Measurements from ENCODE around the gene MGRN1. TPM values are rescaled to one million over a fixed set of nuclear protein-coding genes. Genes with fewer than 3 reads are reported as not detected.

The MGRN1 gene
- total and polyA plus RNA-seq, 3 experiments from 2014 or later: 6.4 to 69.7 (median 67.3) TPM

- peaks cover 18 to 33% (median 19%) of the 10 kb centered on the region in 3 donors for H3K4me1 Mint-ChIP-seq
- Histone ChIP-seq H3K4me1 (ENCODE audit: insufficient read depth, low read length) (peaks cover under 1% of the 10 kb centered on the region), H3K27ac (ENCODE audit: low read depth, low read length) (no peak overlapping the region), H3K36me3 (ENCODE audit: insufficient read depth, low read length) (no peaks in the 10 kb centered on the region), H3K27me3 (ENCODE audit: insufficient read depth, low read length, poor library complexity, severe bottlenecking) (no peaks in the 10 kb centered on the region), H3K9me3 (ENCODE audit: low read length) (no peaks in the 10 kb centered on the region), H3K4me3 (ENCODE audit: low read length) (no peak overlapping the region)
- H3K4me3 Mint-ChIP-seq: no peak overlapping the region
- ChIA-PET CTCF (interaction anchor here (1.4 kb wide), 1 partner anchor 11 kb away, joined by 6 read pairs; the partner anchor contains the start of gene MGRN1), POLR2A (interaction anchor here (0.7 kb wide), 1 partner anchor 11 kb away, joined by 11 read pairs; no protein-coding TSS in a partner anchor)
- H3K27me3 Mint-ChIP-seq: no peaks in the 10 kb centered on the region
- peaks cover 7 to 31% (median 9%) of the 10 kb centered on the region in 3 donors for H3K36me3 Mint-ChIP-seq
- H3K9me3 Mint-ChIP-seq: peaks cover 0 to 4% (median 0%) of the 10 kb centered on the region in 5 donors
- DNase-seq: no peak
- H3K27ac Mint-ChIP-seq: peak overlapping the region in 1 of 8 donors; percentile 88
Observed at GRCh38 chr16:4634768-4635167, 10.1 kb downstream of the MGRN1 start.

GRCh38 chr16:4636196-4636595, 11.6 kb downstream of the MGRN1 start:
- Histone ChIP-seq H3K27me3 (ENCODE audit: insufficient read depth, low read length, poor library complexity, severe bottlenecking) (no peaks in the 10 kb centered on the region), H3K27ac (ENCODE audit: low read depth, low read length) (no peak overlapping the region), H3K36me3 (ENCODE audit: insufficient read depth, low read length) (no peaks in the 10 kb centered on the region), H3K4me1 (ENCODE audit: insufficient read depth, low read length) (peaks cover 14% of the 10 kb centered on the region), H3K9me3 (ENCODE audit: low read length) (no peaks in the 10 kb centered on the region), H3K4me3 (ENCODE audit: low read length) (no peak overlapping the region)
- POLR2A ChIA-PET: no interaction called here
- Mint-ChIP-seq H3K27me3 (no peaks in the 10 kb centered on the region), H3K4me3 (no peak overlapping the region), H3K4me1 (peaks cover 25 to 43% (median 25%) of the 10 kb centered on the region in 3 donors), H3K27ac (peak overlapping the region in 3 of 8 donors; percentile 14 to 64 (median 46)), H3K36me3 (peaks cover 5 to 33% (median 6%) of the 10 kb centered on the region in 3 donors), H3K9me3 (peaks cover 0 to 3% (median 0%) of the 10 kb centered on the region in 5 donors)
- DNase-seq: no peak
- CTCF ChIA-PET: interaction anchor here (0.7 kb wide), 1 partner anchor 380 kb away, joined by 4 read pairs; no protein-coding TSS in a partner anchor

GRCh38 chr16:4637501-4638166, 13.0 kb downstream of the MGRN1 start:
- ChIA-PET POLR2A (no interaction called here), CTCF (interaction anchor here (0.6 to 1.5 kb wide), 3 partner anchors 13 to 139 kb away, joined by 3 to 5 read pairs (median 3); partner anchors contain the start of gene MGRN1)
- no peaks in the 10 kb centered on the region for H3K27me3 ChIP-seq (ENCODE audit: insufficient read depth, low read length, poor library complexity, severe bottlenecking)
- H3K9me3 ChIP-seq (ENCODE audit: low read length): no peaks in the 10 kb centered on the region
- H3K4me1 ChIP-seq (ENCODE audit: insufficient read depth, low read length): peaks cover 14% of the 10 kb centered on the region
- H3K4me3 ChIP-seq (ENCODE audit: low read length): no peak overlapping the region
- DNase-seq: no peak
- H3K4me3 Mint-ChIP-seq: no peak overlapping the region
- H3K27ac ChIP-seq (ENCODE audit: low read depth, low read length): no peak overlapping the region
- H3K4me1 Mint-ChIP-seq: peaks cover 21 to 43% (median 26%) of the 10 kb centered on the region in 3 donors
- H3K27me3 Mint-ChIP-seq: peaks cover 0 to under 1% of the 10 kb centered on the region in 2 donors
- H3K9me3 Mint-ChIP-seq: no peaks in the 10 kb centered on the region
- peak overlapping the region in 1 of 8 donors; percentile 51 for H3K27ac Mint-ChIP-seq
- peaks cover 0 to 29% (median 3%) of the 10 kb centered on the region in 3 donors for H3K36me3 Mint-ChIP-seq
- H3K36me3 ChIP-seq (ENCODE audit: insufficient read depth, low read length): no peaks in the 10 kb centered on the region

- DNase-seq: no peak
- Mint-ChIP-seq H3K27me3 (peaks cover 0 to 2% of the 10 kb centered on the region in 2 donors), H3K27ac (peak overlapping the region in 4 of 8 donors; percentile 21 to 87 (median 55)), H3K4me1 (peaks cover 21 to 38% (median 23%) of the 10 kb centered on the region in 3 donors), H3K36me3 (peaks cover 0 to 23% (median 0%) of the 10 kb centered on the region in 3 donors), H3K4me3 (no peak overlapping the region), H3K9me3 (no peaks in the 10 kb centered on the region)
- Histone ChIP-seq H3K9me3 (ENCODE audit: low read length) (no peaks in the 10 kb centered on the region), H3K4me3 (ENCODE audit: low read length) (no peak overlapping the region), H3K36me3 (ENCODE audit: insufficient read depth, low read length) (no peaks in the 10 kb centered on the region), H3K4me1 (ENCODE audit: insufficient read depth, low read length) (peaks cover 14% of the 10 kb centered on the region), H3K27me3 (ENCODE audit: insufficient read depth, low read length, poor library complexity, severe bottlenecking) (no peaks in the 10 kb centered on the region), H3K27ac (ENCODE audit: low read depth, low read length) (no peak overlapping the region)
- ChIA-PET POLR2A (no interaction called here), CTCF (interaction anchor here (1.5 kb wide), 1 partner anchor 16 kb away, joined by 4 read pairs; the partner anchor contains the start of gene MGRN1)
Observed at GRCh38 chr16:4639899-4640509, 15.4 kb downstream of the MGRN1 start.

- ChIA-PET CTCF (interaction anchor here (1.5 kb wide), 1 partner anchor 17 kb away, joined by 4 read pairs; the partner anchor contains the start of gene MGRN1), POLR2A (no interaction called here)
- Histone ChIP-seq H3K27me3 (ENCODE audit: insufficient read depth, low read length, poor library complexity, severe bottlenecking) (no peaks in the 10 kb centered on the region), H3K4me1 (ENCODE audit: insufficient read depth, low read length) (peaks cover 14% of the 10 kb centered on the region), H3K36me3 (ENCODE audit: insufficient read depth, low read length) (no peaks in the 10 kb centered on the region), H3K27ac (ENCODE audit: low read depth, low read length) (no peak overlapping the region), H3K9me3 (ENCODE audit: low read length) (no peaks in the 10 kb centered on the region), H3K4me3 (ENCODE audit: low read length) (no peak overlapping the region)
- H3K36me3 Mint-ChIP-seq: peaks cover 0 to 28% (median 2%) of the 10 kb centered on the region in 3 donors
- H3K4me1 Mint-ChIP-seq: peaks cover 21 to 44% (median 26%) of the 10 kb centered on the region in 3 donors
- peak overlapping the region in 1 of 7 donors; percentile 12 for H3K4me3 Mint-ChIP-seq
- H3K27ac Mint-ChIP-seq: peak overlapping the region in 6 of 8 donors; percentile 77 to 88 (median 84)
- H3K27me3 Mint-ChIP-seq: peaks cover 0 to 2% of the 10 kb centered on the region in 2 donors
- H3K9me3 Mint-ChIP-seq: no peaks in the 10 kb centered on the region
- DNase-seq: peak in 1 of 5 donors; percentile 6
Observed at GRCh38 chr16:4640572-4641305, 16.1 kb downstream of the MGRN1 start.

- Mint-ChIP-seq H3K27ac (peak overlapping the region in 5 of 8 donors; percentile 77 to 88 (median 82)), H3K4me1 (peaks cover 21 to 45% (median 24%) of the 10 kb centered on the region in 3 donors), H3K27me3 (peaks cover 0 to 2% of the 10 kb centered on the region in 2 donors), H3K9me3 (no peaks in the 10 kb centered on the region), H3K36me3 (peaks cover 0 to 24% (median 2%) of the 10 kb centered on the region in 3 donors), H3K4me3 (no peak overlapping the region)
- H3K9me3 ChIP-seq (ENCODE audit: low read length): no peaks in the 10 kb centered on the region
- no peak for DNase-seq
- no peaks in the 10 kb centered on the region for H3K36me3 ChIP-seq (ENCODE audit: insufficient read depth, low read length)
- no peak overlapping the region for H3K4me3 ChIP-seq (ENCODE audit: low read length)
- H3K27ac ChIP-seq (ENCODE audit: low read depth, low read length): no peak overlapping the region
- POLR2A ChIA-PET: no interaction called here
- H3K27me3 ChIP-seq (ENCODE audit: insufficient read depth, low read length, poor library complexity, severe bottlenecking): no peaks in the 10 kb centered on the region
- H3K4me1 ChIP-seq (ENCODE audit: insufficient read depth, low read length): peaks cover 15% of the 10 kb centered on the region
- CTCF ChIA-PET: interaction anchor here (1.5 kb wide), 1 partner anchor 17 kb away, joined by 4 read pairs; the partner anchor contains the start of gene MGRN1
Observed at GRCh38 chr16:4641306-4641687, 16.7 kb downstream of the MGRN1 start.

GRCh38 chr16:4641895-4642294, 17.3 kb downstream of the MGRN1 start:
- H3K4me1 Mint-ChIP-seq: peaks cover 21 to 46% (median 22%) of the 10 kb centered on the region in 3 donors
- ChIA-PET CTCF (interaction anchor here (1.5 kb wide), 1 partner anchor 18 kb away, joined by 4 read pairs; the partner anchor contains the start of gene MGRN1), POLR2A (no interaction called here)
- peaks cover 21% of the 10 kb centered on the region for H3K4me1 ChIP-seq (ENCODE audit: insufficient read depth, low read length)
- H3K9me3 ChIP-seq (ENCODE audit: low read length): no peaks in the 10 kb centered on the region
- H3K27me3 ChIP-seq (ENCODE audit: insufficient read depth, low read length, poor library complexity, severe bottlenecking): no peaks in the 10 kb centered on the region
- H3K4me3 Mint-ChIP-seq: no peak overlapping the region
- no peaks in the 10 kb centered on the region for H3K9me3 Mint-ChIP-seq
- H3K27ac Mint-ChIP-seq: no peak overlapping the region
- H3K4me3 ChIP-seq (ENCODE audit: low read length): no peak overlapping the region
- peaks cover 0 to 2% of the 10 kb centered on the region in 2 donors for H3K27me3 Mint-ChIP-seq
- no peak for DNase-seq
- no peak overlapping the region for H3K27ac ChIP-seq (ENCODE audit: low read depth, low read length)
- H3K36me3 Mint-ChIP-seq: peaks cover 0 to 20% (median 2%) of the 10 kb centered on the region in 3 donors
- H3K36me3 ChIP-seq (ENCODE audit: insufficient read depth, low read length): no peaks in the 10 kb centered on the region
